Keratinocyte (primary cell): ENCODE data around the gene TMCO4. TPM values are rescaled to one million over a fixed set of nuclear protein-coding genes. Genes with fewer than 3 reads are reported as not detected.

Source experiments
- DNase-seq: peaks from one replicate; pipeline ENCODE4 v3.0.0-alpha.2; 2011; ENCODE audit warnings: low read depth, missing footprints, low spot score
- FAIRE-seq: peaks from 2 replicates; lab custom pipeline; 2011; peaks lifted over from hg19 to GRCh38; lab: Jason Lieb, UNC
- H2AFZ ChIP-seq: 2 replicates; pipeline ENCODE4 v1.6.0; 2012; ENCODE audit warnings: low read length, control low read depth, inconsistent platforms; ENCODE audit not compliant: control insufficient read depth
- H3K27ac ChIP-seq: 2 replicates; pipeline ENCODE4 v1.5.1; 2011; ENCODE audit warnings: low read length; ENCODE audit not compliant: control insufficient read depth, insufficient read depth
- H3K27me3 ChIP-seq: 3 replicates; pipeline ENCODE4 v1.6.0; 2011; ENCODE audit warnings: low read length; ENCODE audit not compliant: control insufficient read depth, insufficient read depth; ENCODE audit errors: extremely low read depth
- H3K36me3 ChIP-seq, 2 experiments: 2 replicates in 1 of 2; 3 replicates in 1 of 2; pipeline ENCODE4 v1.5.1; 2011; ENCODE audit warnings: low read length in 2 of 2, mild to moderate bottlenecking in 1 of 2; ENCODE audit not compliant: control insufficient read depth in 2 of 2, insufficient read depth in 2 of 2; ENCODE audit errors: extremely low read depth in 1 of 2
- H3K4me1 ChIP-seq: 3 replicates; pipeline ENCODE4 v1.5.1; 2011; ENCODE audit warnings: low read length; ENCODE audit not compliant: control insufficient read depth, insufficient read depth; ENCODE audit errors: extremely low read depth
- H3K4me2 ChIP-seq: 3 replicates; pipeline ENCODE4 v1.6.0; 2011; ENCODE audit warnings: low read depth, low read length; ENCODE audit not compliant: control insufficient read depth, insufficient read depth; ENCODE audit errors: extremely low read depth
- H3K4me3 ChIP-seq, 3 experiments: fragments of 200-600 bp in 1 of 3; sonication (generic) in 1 of 3; 2 replicates in 2 of 3; 3 replicates in 1 of 3; pipeline ENCODE4 v1.5.1; 2011 to 2016; ENCODE audit warnings: low read length in 3 of 3, mild to moderate bottlenecking in 3 of 3, control low read depth in 2 of 3, inconsistent platforms in 1 of 3, low read depth in 1 of 3, mixed read lengths in 1 of 3, mixed run types in 1 of 3, moderate library complexity in 1 of 3; ENCODE audit not compliant: control insufficient read depth in 2 of 3, insufficient read depth in 2 of 3; ENCODE audit errors: extremely low read depth in 1 of 3
- H3K79me2 ChIP-seq: 2 replicates; pipeline ENCODE4 v1.6.0; 2012; ENCODE audit warnings: low read length; ENCODE audit not compliant: control insufficient read depth, insufficient read depth
- H3K9ac ChIP-seq: 3 replicates; pipeline ENCODE4 v1.6.0; 2011; ENCODE audit warnings: low read length; ENCODE audit not compliant: control insufficient read depth, insufficient read depth; ENCODE audit errors: extremely low read depth
- H3K9me1 ChIP-seq: 3 replicates; pipeline ENCODE4 v1.6.0; 2011; ENCODE audit warnings: low read length; ENCODE audit not compliant: control insufficient read depth, insufficient read depth; ENCODE audit errors: extremely low read depth
- H3K9me3 ChIP-seq: 2 replicates; pipeline ENCODE4 v1.5.1; 2012; ENCODE audit warnings: low read depth, low read length; ENCODE audit not compliant: control insufficient read depth
- H4K20me1 ChIP-seq: 3 replicates; pipeline ENCODE4 v1.6.0; 2011; ENCODE audit warnings: low read length; ENCODE audit not compliant: control insufficient read depth, insufficient read depth; ENCODE audit errors: extremely low read depth
- CTCF ChIP-seq, 3 experiments: IDR thresholded peaks in 1 of 3; conservative IDR thresholded peaks in 1 of 3; optimal IDR thresholded peaks in 1 of 3; 2 replicates in 2 of 3; 3 replicates in 1 of 3; pipeline versions ENCODE3 to v1.5.1; 2011; ENCODE audit warnings: low read length in 3 of 3, mild to moderate bottlenecking in 3 of 3, moderate library complexity in 2 of 3, control low read depth in 1 of 3, inconsistent platforms in 1 of 3; ENCODE audit not compliant: insufficient read depth in 2 of 3; ENCODE audit errors: extremely low read depth in 1 of 3
- EZH2 ChIP-seq: IDR thresholded peaks from one replicate; pipeline ENCODE4 v1.6.1; 2012; ENCODE audit warnings: inconsistent platforms, mild to moderate bottlenecking, low read length, moderate library complexity
- dilution Hi-C: fragments of 300-500 bp; cut with MboI; formaldehyde crosslinking; loops from one replicate; pipeline ENCODE4 v1.7.0; 2020; ENCODE audit warnings: low sequenced_read_pairs; ENCODE audit not compliant: extremely low pct_ligation_motif_present
- polyA plus RNA-seq, 5 experiments: library from polyadenylated mRNA; depleted of rRNA in 3 of 5; stranded (reverse) in 3 of 5; stranded (forward) in 1 of 5; unstranded in 1 of 5; fragments of >200 nt; gene quantifications; 1 replicate in 1 of 5; 2 replicates in 3 of 5; 3 replicates in 1 of 5; pipeline versions ENCODE4 v1.2.1 to v1.2.3, GENCODE V29; 2011 to 2012; ENCODE audit warnings: missing spikeins in 2 of 5, low read depth in 1 of 5, low replicate concordance in 1 of 5

The TMCO4 gene
- polyA plus RNA-seq, 1 donor (not counting 4 experiments of a cell fraction or from before 2014, with no cell fraction given) = 1.2 TPM

DNA sequence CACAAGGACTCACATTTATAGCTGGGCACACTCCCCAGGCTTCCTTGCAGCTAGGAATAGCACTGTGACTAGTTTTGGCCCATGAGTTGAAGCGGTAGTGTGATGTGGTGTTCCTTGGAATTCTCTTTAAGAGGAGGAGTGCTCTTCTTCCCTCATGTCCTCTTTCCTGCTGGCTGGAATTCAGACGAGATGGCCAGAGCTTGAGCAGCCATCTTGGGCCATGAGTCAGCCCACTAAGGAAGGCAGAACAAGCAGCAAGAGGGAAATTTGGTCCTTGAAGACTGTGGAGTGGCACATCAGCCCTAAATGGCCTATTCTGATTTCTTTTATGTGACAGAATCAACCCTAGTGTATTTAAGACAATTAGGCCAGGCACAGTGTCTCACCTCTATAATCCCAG is 115.0 kb downstream of the TMCO4 start:
- dilution Hi-C loops = no loop called here
- H3K79me2 ChIP-seq = no peaks in the 10 kb centered on the region
- no peak overlapping the region for H2AFZ ChIP-seq
- peaks cover 11% of the 10 kb centered on the region for H3K27me3 ChIP-seq
- no peaks in the 10 kb centered on the region for H3K9me3 ChIP-seq
- no peaks in the 10 kb centered on the region for H3K4me1 ChIP-seq
- FAIRE-seq = no peak
- no peak overlapping the region for H3K9ac ChIP-seq
- no peak for DNase-seq
- no peak overlapping the region for H3K4me3 ChIP-seq
- H3K36me3 ChIP-seq = no peaks in the 10 kb centered on the region
- no peak overlapping the region for H3K27ac ChIP-seq
- no peak overlapping the region for H3K4me2 ChIP-seq
- TF ChIP-seq EZH2 = no peak
- no peak for TF ChIP-seq CTCF (optimal IDR thresholded peaks at IDR 0.05 in 1 of 3, IDR thresholded peaks at IDR 0.05 in 1 of 3, conservative IDR thresholded peaks at IDR 0.05 in 1 of 3; ENCODE audit: extremely low read depth in 1 of 3, insufficient read depth in 2 of 3, low read length in 3 of 3)
- no peaks in the 10 kb centered on the region for H3K9me1 ChIP-seq
- H4K20me1 ChIP-seq = no peaks in the 10 kb centered on the region

DNA sequence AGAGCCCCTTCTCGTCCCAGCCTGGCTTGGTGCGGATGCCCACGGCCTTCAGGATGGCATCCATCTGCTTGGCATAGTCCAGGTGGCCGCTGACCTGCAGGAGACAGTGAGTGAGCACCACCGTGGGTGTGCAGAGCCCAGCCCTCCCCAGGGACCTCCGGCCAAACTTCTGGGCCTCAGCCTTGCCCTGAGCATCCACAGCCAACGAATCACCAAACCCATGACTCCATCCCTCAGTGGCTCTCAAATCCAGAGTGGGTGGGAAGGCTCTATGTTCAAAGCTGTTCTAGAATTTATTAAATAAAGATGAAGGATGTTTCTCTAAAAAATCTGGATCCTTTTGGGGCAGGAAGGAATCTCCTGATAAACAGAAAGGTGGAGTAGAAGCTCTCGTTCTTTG is 116.4 kb downstream of the TMCO4 start:
- Histone ChIP-seq H3K9me3 (no peaks in the 10 kb centered on the region), H3K36me3 (no peaks in the 10 kb centered on the region), H3K27me3 (peaks cover 11% of the 10 kb centered on the region), H3K9me1 (no peaks in the 10 kb centered on the region), H3K9ac (no peak overlapping the region), H4K20me1 (no peaks in the 10 kb centered on the region), H3K79me2 (no peaks in the 10 kb centered on the region), H3K4me1 (no peaks in the 10 kb centered on the region), H3K27ac (no peak overlapping the region), H2AFZ (no peak overlapping the region), H3K4me3 (no peak overlapping the region), H3K4me2 (no peak overlapping the region)
- FAIRE-seq (no peak), DNase-seq (no peak)
- dilution Hi-C loops = no loop called here
- no peak for TF ChIP-seq CTCF (optimal IDR thresholded peaks at IDR 0.05 in 1 of 3, IDR thresholded peaks at IDR 0.05 in 1 of 3, conservative IDR thresholded peaks at IDR 0.05 in 1 of 3; ENCODE audit: extremely low read depth in 1 of 3, insufficient read depth in 2 of 3, low read length in 3 of 3)
- TF ChIP-seq EZH2 = no peak
